NCI-H526 (cell line): ENCODE data around the gene DCBLD1.
A peak's percentile ranks its signal among the peaks of the same experiment; 100 is the strongest.

Experiments used
- DNase-seq, 2 experiments: peaks; one replicate each; lab custom pipeline; 2025; lab: John Stamatoyannopoulos, UW

The DCBLD1 gene

GRCh38 chr6:117531346-117531745 is 48.9 kb downstream of the DCBLD1 start:
- DNase-seq: no peak

GRCh38 chr6:117531809-117532725 is 49.6 kb downstream of the DCBLD1 start:
- no peak for DNase-seq

GRCh38 chr6:117533775-117534174 is 51.3 kb downstream of the DCBLD1 start:
- DNase-seq: no peak

- DNase-seq: no peak
Measured at GRCh38 chr6:117534974-117535373, 52.5 kb downstream of the DCBLD1 start.

GRCh38 chr6:117536317-117536716 is 53.8 kb downstream of the DCBLD1 start:
- no peak for DNase-seq

- no peak for DNase-seq
Measured at GRCh38 chr6:117538615-117539014, 56.1 kb downstream of the DCBLD1 start.

GRCh38 chr6:117540670-117541069 is 58.2 kb downstream of the DCBLD1 start:
- no peak for DNase-seq

GRCh38 chr6:117542493-117542892 is 60.0 kb downstream of the DCBLD1 start:
- DNase-seq: no peak

GRCh38 chr6:117544716-117545115 is 62.2 kb downstream of the DCBLD1 start:
- no peak for DNase-seq

- no peak for DNase-seq
Measured at GRCh38 chr6:117545161-117545595, 62.7 kb downstream of the DCBLD1 start.

GRCh38 chr6:117546674-117547073 is 64.2 kb downstream of the DCBLD1 start:
- peak; percentile 21 to 51 for DNase-seq

- DNase-seq: no peak
Measured at GRCh38 chr6:117547688-117548621, 65.5 kb downstream of the DCBLD1 start.

- no peak for DNase-seq
Measured at GRCh38 chr6:117548797-117549301, 66.4 kb downstream of the DCBLD1 start.

GRCh38 chr6:117549611-117550010 is 67.1 kb downstream of the DCBLD1 start:
- DNase-seq: no peak

GRCh38 chr6:117550078-117550600 is 67.7 kb downstream of the DCBLD1 start:
- DNase-seq: no peak

- no peak for DNase-seq
Measured at GRCh38 chr6:117550618-117551242, 68.3 kb downstream of the DCBLD1 start.

- no peak for DNase-seq
Measured at GRCh38 chr6:117552618-117553017, 70.1 kb downstream of the DCBLD1 start.

- DNase-seq: no peak
Measured at GRCh38 chr6:117553142-117553541, 70.7 kb downstream of the DCBLD1 start.

GRCh38 chr6:117555262-117555849 is 72.9 kb downstream of the DCBLD1 start:
- DNase-seq: no peak

- DNase-seq: peak in 1 of 2 experiments; percentile 36
Measured at GRCh38 chr6:117555882-117556498, 73.5 kb downstream of the DCBLD1 start.

GRCh38 chr6:117557951-117558350 is 75.5 kb downstream of the DCBLD1 start:
- DNase-seq: no peak
